Liver (tissue), 3 donors: ENCODE measurements around the gene DIPK1B.

Experiments
- CTCF ChIP-seq: fragments of 150-350 bp; IDR thresholded peaks from 2 replicates; pipeline ENCODE4 v1.5.1; 2017; ENCODE audit warnings: improper control_type of control experiment, low read depth, low read length; ENCODE audit not compliant: missing input control
- GABPA ChIP-seq, 2 donors: IDR thresholded peaks in 1 of 2; conservative IDR thresholded peaks in 1 of 2; 2 replicates each; pipeline ENCODE4 v1.6.1; 2016; ENCODE audit warnings: antibody characterized with exemption in 2 of 2, mild to moderate bottlenecking in 1 of 2, moderate library complexity in 1 of 2
- JUND ChIP-seq, 2 donors: IDR thresholded peaks; 2 replicates each; pipeline ENCODE4 v1.6.1; 2016; ENCODE audit warnings: antibody characterized with exemption in 2 of 2
- MAX ChIP-seq: IDR thresholded peaks from 2 replicates; pipeline ENCODE4 v1.6.1; 2016; ENCODE audit warnings: antibody characterized with exemption
- RXRA ChIP-seq, 2 donors: IDR thresholded peaks; 2 replicates each; pipeline ENCODE4 v1.6.1; 2017 to 2018; ENCODE audit warnings: antibody characterized with exemption in 2 of 2, mild to moderate bottlenecking in 1 of 2
- SP1 ChIP-seq: IDR thresholded peaks from 2 replicates; pipeline ENCODE4 v1.6.1; 2018; ENCODE audit warnings: antibody characterized with exemption, mild to moderate bottlenecking
- TAF1 ChIP-seq: conservative IDR thresholded peaks from 2 replicates; pipeline ENCODE4 v1.6.1; 2016; ENCODE audit warnings: antibody characterized with exemption, mild to moderate bottlenecking
- YY1 ChIP-seq: IDR thresholded peaks from 2 replicates; pipeline ENCODE4 v1.6.1; 2016; ENCODE audit warnings: antibody characterized with exemption, mild to moderate bottlenecking
- donor health status: healthy.
- donor health status: healthy.

- TF ChIP-seq CTCF (no peak), TAF1 (no peak), RXRA (IDR thresholded peaks at IDR 0.05) (no peak), JUND (IDR thresholded peaks at IDR 0.05) (no peak), YY1 (no peak), MAX (no peak), GABPA (IDR thresholded peaks at IDR 0.05 in 1 of 2, conservative IDR thresholded peaks at IDR 0.05 in 1 of 2) (no peak), SP1 (no peak)
Observed at GRCh38 chr9:136729926-136730325, 17.6 kb downstream of the DIPK1B start.
